Pancreas (tissue), 10 donors: Measurements from ENCODE around the gene TBC1D7. TPM values are rescaled to one million over a fixed set of nuclear protein-coding genes. Genes with fewer than 3 reads are reported as not detected.
A peak's percentile ranks its signal among the peaks of the same experiment; 100 is the strongest.

Source experiments
- ATAC-seq, 4 donors: fragments of 200-7000 bp; cut with Tn5 transposase; one replicate each; pipeline versions ENCODE4 v1.8.0 to v1.9.1; 2020; ENCODE audit warnings: mild to moderate bottlenecking in 4 of 4, moderate library complexity in 4 of 4
- DNase-seq, 6 donors: peaks; one replicate each; pipeline ENCODE4 v3.0.0-alpha.2; 2020
- FAIRE-seq: peaks from 2 replicates; lab custom pipeline; 2012; peaks lifted over from hg19 to GRCh38; lab: Jason Lieb, UNC
- H3K27ac ChIP-seq, 4 donors: fragments of 200-600 bp; sonication (generic); 1 replicate in 3 of 4; 2 replicates in 1 of 4; pipeline versions ENCODE4 v1.5.0 to v1.8.0; 2020
- H3K27me3 ChIP-seq, 4 donors: fragments of 200-600 bp; one replicate each; pipeline ENCODE4 v1.8.0; 2021
- H3K36me3 ChIP-seq, 3 donors: fragments of 200-600 bp; sonication (generic) in 1 of 3; one replicate each; pipeline versions ENCODE4 v1.5.0 to v1.8.0; 2020 to 2021
- H3K4me1 ChIP-seq, 3 donors: fragments of 200-600 bp; one replicate each; pipeline ENCODE4 v1.8.0; 2021
- H3K4me3 ChIP-seq, 4 donors: fragments of 200-600 bp; sonication (generic) in 2 of 4; one replicate each; pipeline versions ENCODE4 v1.5.0 to v1.8.0; 2020 to 2021
- H3K9me3 ChIP-seq, 4 donors: fragments of 200-600 bp; one replicate each; pipeline ENCODE4 v1.8.0; 2021
- CTCF ChIP-seq, 4 donors: fragments of 200-600 bp; sonication (generic) in 3 of 4; IDR thresholded peaks; one replicate each; pipeline versions ENCODE4 v1.5.0 to v1.8.0; 2021; ENCODE audit warnings: antibody characterized with exemption in 4 of 4
- WGBS, 2 donors: extraction: QIAGEN DNeasy Blood & Tissue Kit; methylation state at CpG; one replicate each; pipeline ENCODE4 v1.1.7; 2013; 5-methylcytosine and 5-hydroxymethylcytosine counted together
- intact Hi-C, 3 donors: fragments of 100-400 bp; cut with DNase I; formaldehyde crosslinking; loops; one replicate each; pipeline versions ENCODE4 v1.11.1 to v1.14.2; 2022
- polyA plus RNA-seq, 2 donors: library from polyadenylated mRNA; stranded (reverse); fragments of 200-250 nt; gene quantifications; one replicate each; pipeline ENCODE4 v1.2.3, GENCODE V29; 2013
- total RNA-seq, 6 donors: library from RNA; stranded (reverse); fragmentation: NEBNext Ultra II Directional in 4 of 6; extraction: Animal tissue kit (Norgen Biotek cat#: 25700) in 4 of 6; gene quantifications; one replicate each; pipeline versions ENCODE4 v1.2.1 to v1.2.4, GENCODE V29; 2021 to 2023
- donor health status: healthy with polysubstance abuse.
- donor health status: DM: no; HTN: no; CAD: no; lungs with moderate emphysema.
- donor health status: DM: no; HTN: no; CAD: no.
- donor health status: control.
- donor health status: control.
- donor health status: Bipolar disorder and iron deficiency.
- donor health status: DM: yes; HTN: yes; CAD: no.
- donor health status: DM: no; HTN: no; CAD: no.
- donor health status: DM: no; HTN: no; CAD: no.
- donor health status: DM: yes; HTN: yes; CAD: no.

TBC1D7 gene
- total and polyA plus RNA-seq, 8 donors, result 3.3 to 8.4 (median 6.7) TPM

GRCh38 chr6:13268913-13269518 is 59.3 kb downstream of the TBC1D7 start:
- Histone ChIP-seq H3K4me3 (no peak overlapping the region), H3K27ac (peak overlapping the region in 3 of 4 donors; percentile 17 to 39 (median 19)), H3K4me1 (no peaks in the 10 kb centered on the region), H3K9me3 (no peaks in the 10 kb centered on the region), H3K36me3 (no peaks in the 10 kb centered on the region), H3K27me3 (no peaks in the 10 kb centered on the region)
- intact Hi-C loops, result no loop called here
- peak in 2 of 6 donors; percentile 9 to 34 for DNase-seq
- whole genome bisulfite sequencing, 2 donors, result 67 to 68% methylated on average over 8 of the region's 8 CpGs
- no peak for TF ChIP-seq CTCF (IDR thresholded peaks at IDR 0.05)
- no peak for FAIRE-seq
- ATAC-seq, result peak in 3 of 4 donors; percentile 20 to 86 (median 55)

- FAIRE-seq (no peak), DNase-seq (no peak), ATAC-seq (no peak)
- intact Hi-C loops, result no loop called here
- H3K36me3 ChIP-seq, result no peaks in the 10 kb centered on the region
- WGBS, 2 donors, result 87 to 91% methylated on average over 2 of the region's 2 CpGs
- H3K4me3 ChIP-seq, result no peak overlapping the region
- no peak for TF ChIP-seq CTCF (IDR thresholded peaks at IDR 0.05)
- no peak overlapping the region for H3K27ac ChIP-seq
- no peaks in the 10 kb centered on the region for H3K27me3 ChIP-seq
- H3K9me3 ChIP-seq, result no peaks in the 10 kb centered on the region
- no peaks in the 10 kb centered on the region for H3K4me1 ChIP-seq
Observed at GRCh38 chr6:13267142-13267651, 61.1 kb downstream of the TBC1D7 start.

- Histone ChIP-seq H3K4me3 (no peak overlapping the region), H3K27ac (no peak overlapping the region), H3K36me3 (no peaks in the 10 kb centered on the region), H3K9me3 (no peaks in the 10 kb centered on the region), H3K4me1 (no peaks in the 10 kb centered on the region), H3K27me3 (no peaks in the 10 kb centered on the region)
- WGBS, 2 donors, result 95% methylated on average over 6 of the region's 6 CpGs
- intact Hi-C loops, result no loop called here
- no peak for FAIRE-seq
- ATAC-seq, result no peak
- DNase-seq, result no peak
- TF ChIP-seq CTCF (IDR thresholded peaks at IDR 0.05), result no peak
Observed at GRCh38 chr6:13263669-13264068, 64.7 kb downstream of the TBC1D7 start.

- Histone ChIP-seq H3K4me1 (no peaks in the 10 kb centered on the region), H3K27ac (no peak overlapping the region), H3K27me3 (no peaks in the 10 kb centered on the region), H3K4me3 (no peak overlapping the region), H3K9me3 (no peaks in the 10 kb centered on the region), H3K36me3 (no peaks in the 10 kb centered on the region)
- no peak for TF ChIP-seq CTCF (IDR thresholded peaks at IDR 0.05)
- ATAC-seq (no peak), DNase-seq (no peak), FAIRE-seq (no peak)
- WGBS, 2 donors, result 10 to 16% methylated on average over 1 of the region's 1 CpG
- intact Hi-C loops, result no loop called here
Observed at GRCh38 chr6:13262302-13263230, 65.8 kb downstream of the TBC1D7 start.
